Measurements from ENCODE around the gene MPHOSPH10.
"Not testable (repeated sequence)": the region's sequence is repeated elsewhere in the genome, so short reads cannot be mapped to it uniquely, and the experiment has no call there.

MPHOSPH10 gene

GRCh38 chr2:71125506-71126294, 4.7 kb upstream of the MPHOSPH10 start:
- no peak for DNase-seq

GRCh38 chr2:71126957-71127356, 3.5 kb upstream of the MPHOSPH10 start:
- DNase-seq = no peak

- no peak for DNase-seq
These were observed 1.1 kb upstream of the MPHOSPH10 start for GRCh38 chr2:71129114-71129901.

- peak; percentile 92 for DNase-seq
These were observed 607 bp upstream of the MPHOSPH10 start for GRCh38 chr2:71129902-71130151.

- DNase-seq = no peak
These were observed 441 bp downstream of the MPHOSPH10 start for GRCh38 chr2:71130905-71131244.

GRCh38 chr2:71131387-71132166, 1.1 kb downstream of the MPHOSPH10 start:
- DNase-seq = not testable (repeated sequence)

- DNase-seq = no peak
These were observed 3.2 kb downstream of the MPHOSPH10 start for GRCh38 chr2:71133603-71134002.

GRCh38 chr2:71136174-71136573, 5.7 kb downstream of the MPHOSPH10 start:
- no peak for DNase-seq

GRCh38 chr2:71143782-71144181, 13.3 kb downstream of the MPHOSPH10 start:
- no peak for DNase-seq

GRCh38 chr2:71148506-71149063, 18.2 kb downstream of the MPHOSPH10 start:
- no peak for DNase-seq

- DNase-seq = no peak
These were observed 19.8 kb downstream of the MPHOSPH10 start for GRCh38 chr2:71150082-71150816.

- DNase-seq = no peak
These were observed 21.2 kb downstream of the MPHOSPH10 start for GRCh38 chr2:71151620-71152019.

- peak; percentile 53 for DNase-seq
These were observed 23.3 kb downstream of the MPHOSPH10 start for GRCh38 chr2:71153585-71154224.

- DNase-seq = peak; percentile 26
These were observed 23.8 kb downstream of the MPHOSPH10 start for GRCh38 chr2:71154279-71154678.

- no peak for DNase-seq
These were observed 24.4 kb downstream of the MPHOSPH10 start for GRCh38 chr2:71154798-71155197.

- DNase-seq = peak; percentile 20
These were observed 25.4 kb downstream of the MPHOSPH10 start for GRCh38 chr2:71155846-71156245.

GRCh38 chr2:71156573-71156972, 26.1 kb downstream of the MPHOSPH10 start:
- DNase-seq = peak; percentile 74

GRCh38 chr2:71157124-71157793, 26.8 kb downstream of the MPHOSPH10 start:
- peak; percentile 85 for DNase-seq

- no peak for DNase-seq
These were observed 36.4 kb downstream of the MPHOSPH10 start for GRCh38 chr2:71166812-71167211.

GRCh38 chr2:71173096-71173495, 42.7 kb downstream of the MPHOSPH10 start:
- DNase-seq = no peak

- no peak for DNase-seq
These were observed 43.8 kb downstream of the MPHOSPH10 start for GRCh38 chr2:71174207-71174606.

GRCh38 chr2:71178836-71179235, 48.4 kb downstream of the MPHOSPH10 start:
- not testable (repeated sequence) for DNase-seq

All from retina (tissue), 1 donor.